GM12878 (cell line): ENCODE measurements around the gene HSPB7. TPM values are rescaled to one million over a fixed set of nuclear protein-coding genes. Genes with fewer than 3 reads are reported as not detected.

Source experiments
- ATAC-seq: fragments of 200-7000 bp; cut with Tn5 transposase; 3 replicates; pipeline ENCODE4 v1.9.1; 2020; ENCODE audit warnings: mild to moderate bottlenecking, moderate library complexity
- BruUV-seq: library from RNA; stranded (reverse); fragments of 400-500 nt; replicated peaks from 2 replicates; lab custom pipeline; 2021; lab: Mats Ljungman, UMichigan
- CTCF ChIA-PET: fragments of 300-600 bp; sonication (Branson Sonifier 250); formaldehyde crosslinking; extraction: SDS; loops from one replicate; lab custom pipeline; 2021; ENCODE audit warnings: inconsistent platforms; lab: Yijun Ruan, JAX
- POLR2A ChIA-PET: fragments of 350-600 bp; formaldehyde crosslinking; extraction: SDS; loops from one replicate; lab custom pipeline; 2021; ENCODE audit warnings: inconsistent platforms; lab: Charles Lee
- RAD21 ChIA-PET: fragments of 300-600 bp; sonication (Branson Sonifier 250); formaldehyde crosslinking; loops from one replicate; lab custom pipeline; 2023; ENCODE audit warnings: antibody characterized with exemption; ENCODE audit not compliant: unreplicated experiment; lab: Charles Lee
- SMC1A ChIA-PET: fragments of 300-600 bp; sonication (Branson Sonifier 250); formaldehyde crosslinking; loops from one replicate; lab custom pipeline; 2023; ENCODE audit not compliant: unreplicated experiment, uncharacterized antibody; lab: Charles Lee
- DNase-seq: peaks from one replicate; pipeline ENCODE4 v3.0.0-alpha.2; 2011; ENCODE audit warnings: low read depth, low spot score
- FAIRE-seq: peaks from 3 replicates; lab custom pipeline; 2011; peaks lifted over from hg19 to GRCh38; lab: Jason Lieb, UNC
- H2AFZ ChIP-seq: 2 replicates; pipeline ENCODE4 v1.6.0; 2011; ENCODE audit warnings: low read depth, low read length, control low read depth; ENCODE audit not compliant: control insufficient read depth
- H3K27ac ChIP-seq: 2 replicates; pipeline ENCODE4 v1.5.1; 2011; ENCODE audit warnings: control low read depth; ENCODE audit not compliant: control insufficient read depth, insufficient read depth
- H3K27me3 ChIP-seq, 2 experiments: replicated peaks in 1 of 2; 2 replicates each; pipeline versions ENCODE4 v1.6.0 to v1.6.1; 2011; ENCODE audit warnings: low read length in 1 of 2; ENCODE audit not compliant: control insufficient read depth in 2 of 2, insufficient read depth in 2 of 2
- H3K36me3 ChIP-seq, 2 experiments: 2 replicates each; pipeline ENCODE4 v1.5.1; 2011; ENCODE audit warnings: low read length in 1 of 2; ENCODE audit not compliant: control insufficient read depth in 2 of 2, insufficient read depth in 2 of 2
- H3K4me1 ChIP-seq: 2 replicates; pipeline ENCODE4 v1.6.1; 2011; ENCODE audit warnings: mild to moderate bottlenecking, low read length, moderate library complexity, mixed read lengths; ENCODE audit not compliant: control insufficient read depth, insufficient read depth
- H3K4me2 ChIP-seq: 2 replicates; pipeline ENCODE4 v1.6.0; 2011; ENCODE audit warnings: control low read depth; ENCODE audit not compliant: control insufficient read depth, insufficient read depth
- H3K4me3 ChIP-seq: fragments of 200-600 bp; sonication (generic); 2 replicates; pipeline ENCODE4 v1.5.1; 2016
- H3K79me2 ChIP-seq: 2 replicates; pipeline ENCODE4 v1.6.0; 2011; ENCODE audit warnings: low read length; ENCODE audit not compliant: control insufficient read depth, insufficient read depth
- H3K9ac ChIP-seq: 2 replicates; pipeline ENCODE4 v1.8.0; 2011; ENCODE audit warnings: low read length, control low read depth, mixed read lengths; ENCODE audit not compliant: control insufficient read depth, insufficient read depth
- H3K9me3 ChIP-seq: replicated peaks from 3 replicates; pipeline ENCODE4 v1.5.1; 2011; ENCODE audit warnings: mild to moderate bottlenecking, low read length; ENCODE audit not compliant: control insufficient read depth, insufficient read depth
- H4K20me1 ChIP-seq: 2 replicates; pipeline ENCODE4 v1.6.0; 2011; ENCODE audit not compliant: control insufficient read depth, insufficient read depth
- CBFB ChIP-seq: IDR thresholded peaks from 2 replicates; pipeline ENCODE4 v1.6.1; 2016; ENCODE audit warnings: antibody characterized with exemption, low read depth
- CHD1 ChIP-seq: IDR thresholded peaks from 2 replicates; pipeline ENCODE4 v1.6.1; 2012; ENCODE audit warnings: low read depth, low read length, improper control_type of control experiment
- CREM ChIP-seq: IDR thresholded peaks from 2 replicates; pipeline ENCODE4 v1.6.1; 2014; ENCODE audit warnings: antibody characterized with exemption, low read depth
- EGR1 ChIP-seq, 2 experiments: IDR thresholded peaks; 1 replicate in 1 of 2; 2 replicates in 1 of 2; pipeline ENCODE4 v1.6.1; 2011 to 2012; ENCODE audit warnings: low read depth in 2 of 2, low read length in 2 of 2, borderline replicate concordance in 1 of 2, mild to moderate bottlenecking in 1 of 2, moderate library complexity in 1 of 2
- IKZF2 ChIP-seq, 2 experiments: fragments of 450-650 bp; IDR thresholded peaks; 2 replicates each; pipeline ENCODE4 v1.6.1; 2017; ENCODE audit warnings: mild to moderate bottlenecking in 2 of 2, moderate library complexity in 2 of 2
- MYB ChIP-seq: fragments of 150-350 bp; IDR thresholded peaks from 2 replicates; pipeline ENCODE4 v1.6.1; 2014; ENCODE audit warnings: mild to moderate bottlenecking, low read depth, low read length, borderline replicate concordance
- MYC ChIP-seq: IDR thresholded peaks from 2 replicates; pipeline ENCODE4 v1.6.1; 2011; ENCODE audit warnings: mild to moderate bottlenecking, low read length, moderate library complexity, inconsistent platforms; ENCODE audit not compliant: insufficient read depth, insufficient replicate concordance, insufficient read length, severe bottlenecking
- NFYA ChIP-seq: IDR thresholded peaks from 2 replicates; pipeline ENCODE4 v1.6.1; 2011; ENCODE audit warnings: low read depth, mild to moderate bottlenecking, low read length, improper control_type of control experiment, borderline replicate concordance
- POLR2A ChIP-seq: IDR thresholded peaks from 2 replicates; pipeline ENCODE4 v1.6.1; 2011; ENCODE audit warnings: low read depth, mild to moderate bottlenecking, low read length
- POLR2AphosphoS2 ChIP-seq: IDR thresholded peaks from 2 replicates; pipeline ENCODE4 v1.6.1; 2011; ENCODE audit warnings: low read depth, mild to moderate bottlenecking, low read length, improper control_type of control experiment, moderate library complexity
- SMAD5 ChIP-seq: IDR thresholded peaks from 2 replicates; pipeline ENCODE4 v1.6.1; 2016; ENCODE audit warnings: antibody characterized with exemption, low read depth
- SMC3 ChIP-seq: IDR thresholded peaks from 2 replicates; pipeline ENCODE4 v1.6.1; 2011; ENCODE audit warnings: low read length, improper control_type of control experiment, borderline replicate concordance
- STAT1 ChIP-seq: fragments of 450-650 bp; conservative IDR thresholded peaks from 2 replicates; pipeline ENCODE4 v1.6.1; 2014; ENCODE audit warnings: antibody characterized with exemption, mild to moderate bottlenecking
- TBL1XR1 ChIP-seq: IDR thresholded peaks from 2 replicates; pipeline ENCODE4 v1.6.1; 2012; ENCODE audit warnings: low read depth, low read length, improper control_type of control experiment
- USF1 ChIP-seq: IDR thresholded peaks from 2 replicates; pipeline ENCODE4 v1.6.1; 2011; ENCODE audit warnings: borderline replicate concordance, low read depth, mild to moderate bottlenecking, moderate library complexity, mixed read lengths, low read length; ENCODE audit not compliant: insufficient read depth; ENCODE audit errors: extremely low read length
- ZNF274 ChIP-seq: IDR thresholded peaks from one replicate; pipeline ENCODE4 v1.8.0; 2011; ENCODE audit not compliant: insufficient read length, insufficient read depth
- WGBS: methylation state at CpG from one replicate; pipeline ENCODE4 v1.1.6; 2016; ENCODE audit warnings: low lambda C conversion rate; ENCODE audit not compliant: insufficient replicate concordance, insufficient coverage; ENCODE audit errors: missing lambda C conversion rate; 5-methylcytosine and 5-hydroxymethylcytosine counted together
- in situ Hi-C: fragments of 300-500 bp; cut with MboI; formaldehyde crosslinking; loops from 9 replicates; pipeline ENCODE4 v1.14.3; 2018; ENCODE audit warnings: mixed read lengths
- intact Hi-C: fragments of 100-400 bp; cut with micrococcal nuclease; formaldehyde crosslinking; loops from one replicate; pipeline ENCODE4 v1.14.2; 2022; ENCODE audit not compliant: unreplicated experiment
- polyA plus RNA-seq, 11 experiments: library from polyadenylated mRNA; depleted of rRNA in 4 of 11; unstranded in 6 of 11; stranded (reverse) in 5 of 11; fragments of >200 nt; fragmentation: Nextera tagmentation in 4 of 11; fragmentation: Illumina TruSeq in 1 of 11; extraction: Ambion mirVana in 4 of 11; extraction: Trizol in 1 of 11; gene quantifications; 1 replicate in 1 of 11; 2 replicates in 10 of 11; pipeline versions ENCODE4 v1.2.1 to v1.2.3, GENCODE V29; 2011 to 2016; ENCODE audit warnings: inconsistent platforms in 2 of 11, missing spikeins in 2 of 11, low read depth in 1 of 11
- total RNA-seq, 4 experiments: library from RNA; depleted of rRNA in 3 of 4; stranded (reverse); fragments of >200 nt in 3 of 4; fragmentation: Illumina TruSeq in 1 of 4; extraction: Trizol in 1 of 4; gene quantifications; 2 replicates each; pipeline versions ENCODE4 v1.2.1 to v1.2.3, GENCODE V29; 2013 to 2021
- TF ChIP-seq, protein P1 (sequence below): fragments of 450-650 bp; IDR thresholded peaks from 2 replicates; pipeline ENCODE4 v1.6.1; 2017; ENCODE audit warnings: antibody characterized with exemption, mild to moderate bottlenecking, moderate library complexity
- TF ChIP-seq, protein P2 (sequence below): IDR thresholded peaks from 2 replicates; pipeline ENCODE4 v1.6.1; 2012; ENCODE audit warnings: low read depth, low read length, improper control_type of control experiment

HSPB7 gene
- total and polyA plus RNA-seq, 10 of the 15 experiments (the other 5 are each of a cell fraction or from before 2014, with no cell fraction given): 0.34 TPM; not detected in 9

GRCh38 chr1:16006552-16007485 is 11.0 kb downstream of the HSPB7 start (continued):
- TF ChIP-seq IKZF2 (IDR thresholded peaks at IDR 0.05) (no peak), SMC3 (peak; percentile 44; the same call in 1 of the 2 replicates), USF1 (no peak)
- TF ChIP-seq, protein P1, sequence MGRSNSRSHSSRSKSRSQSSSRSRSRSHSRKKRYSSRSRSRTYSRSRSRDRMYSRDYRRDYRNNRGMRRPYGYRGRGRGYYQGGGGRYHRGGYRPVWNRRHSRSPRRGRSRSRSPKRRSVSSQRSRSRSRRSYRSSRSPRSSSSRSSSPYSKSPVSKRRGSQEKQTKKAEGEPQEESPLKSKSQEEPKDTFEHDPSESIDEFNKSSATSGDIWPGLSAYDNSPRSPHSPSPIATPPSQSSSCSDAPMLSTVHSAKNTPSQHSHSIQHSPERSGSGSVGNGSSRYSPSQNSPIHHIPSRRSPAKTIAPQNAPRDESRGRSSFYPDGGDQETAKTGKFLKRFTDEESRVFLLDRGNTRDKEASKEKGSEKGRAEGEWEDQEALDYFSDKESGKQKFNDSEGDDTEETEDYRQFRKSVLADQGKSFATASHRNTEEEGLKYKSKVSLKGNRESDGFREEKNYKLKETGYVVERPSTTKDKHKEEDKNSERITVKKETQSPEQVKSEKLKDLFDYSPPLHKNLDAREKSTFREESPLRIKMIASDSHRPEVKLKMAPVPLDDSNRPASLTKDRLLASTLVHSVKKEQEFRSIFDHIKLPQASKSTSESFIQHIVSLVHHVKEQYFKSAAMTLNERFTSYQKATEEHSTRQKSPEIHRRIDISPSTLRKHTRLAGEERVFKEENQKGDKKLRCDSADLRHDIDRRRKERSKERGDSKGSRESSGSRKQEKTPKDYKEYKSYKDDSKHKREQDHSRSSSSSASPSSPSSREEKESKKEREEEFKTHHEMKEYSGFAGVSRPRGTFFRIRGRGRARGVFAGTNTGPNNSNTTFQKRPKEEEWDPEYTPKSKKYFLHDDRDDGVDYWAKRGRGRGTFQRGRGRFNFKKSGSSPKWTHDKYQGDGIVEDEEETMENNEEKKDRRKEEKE: no peak

- DNase-seq: no peak
- no peak for FAIRE-seq
- Histone ChIP-seq H3K36me3 (no peaks in the 10 kb centered on the region), H3K9me3 (no peaks in the 10 kb centered on the region), H3K79me2 (no peaks in the 10 kb centered on the region), H3K27ac (no peak overlapping the region), H3K9ac (no peak overlapping the region), H3K4me2 (no peak overlapping the region), H4K20me1 (no peaks in the 10 kb centered on the region), H3K27me3 (no peaks in the 10 kb centered on the region; a peak in 1 of 4 replicates), H3K4me1 (peaks cover 20% of the 10 kb centered on the region), H3K4me3 (no peak overlapping the region), H2AFZ (no peak overlapping the region)
- SMC1A ChIA-PET: interaction anchor here (0.7 to 6.5 kb wide), 9 partner anchors 8 to 217 kb away, joined by 3 to 57 read pairs (median 3); no protein-coding TSS in a partner anchor
- POLR2A ChIA-PET: interaction anchor here (1.2 kb wide), 1 partner anchor 33 kb away, joined by 3 read pairs; no protein-coding TSS in a partner anchor
- RAD21 ChIA-PET: interaction anchor here (0.6 to 2.6 kb wide), 7 partner anchors 31 to 214 kb away, joined by 3 to 12 read pairs (median 6); no protein-coding TSS in a partner anchor
- ATAC-seq: no peak
- CTCF ChIA-PET: interaction anchor here (0.6 to 7.5 kb wide), 15 partner anchors 25 to 214 kb away, joined by 3 to 81 read pairs (median 4); partner anchors contain the start of genes CLCNKB, UQCRHL and ZBTB17
- 45% methylated on average over 11 of the region's 11 CpGs for WGBS
- intact Hi-C loops (loop anchor here (2.0 to 5.0 kb wide), 2 partner anchors 191 to 204 kb away; no protein-coding TSS in a partner anchor), in situ Hi-C loops (no loop called here)
- no TSS peak for BruUV-seq
- TF ChIP-seq POLR2A (no peak), MYC (no peak), EGR1 (IDR thresholded peaks at IDR 0.05; ENCODE audit: borderline replicate concordance in 1 of 2, low read depth in 2 of 2, low read length in 2 of 2) (no peak), CHD1 (no peak), ZNF274 (no peak), NFYA (no peak), MYB (no peak), TBL1XR1 (no peak), POLR2AphosphoS2 (no peak), CREM (no peak), CBFB (no peak), SMAD5 (no peak), STAT1 (no peak)
- TF ChIP-seq, protein P2, sequence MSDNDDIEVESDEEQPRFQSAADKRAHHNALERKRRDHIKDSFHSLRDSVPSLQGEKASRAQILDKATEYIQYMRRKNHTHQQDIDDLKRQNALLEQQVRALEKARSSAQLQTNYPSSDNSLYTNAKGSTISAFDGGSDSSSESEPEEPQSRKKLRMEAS: no peak
Observed at GRCh38 chr1:16006010-16006409, 11.8 kb downstream of the HSPB7 start.
